Activated naive CD8-positive, alpha-beta T cell treated with anti-CD3 and anti-CD28 coated beads, Interleukin-2, amount 50 U/mL, for 16 hours (primary cell): ENCODE measurements around the gene ELL.
"Not testable (repeated sequence)": the region's sequence is repeated elsewhere in the genome, so short reads cannot be mapped to it uniquely, and the experiment has no call there.

ENCODE experiments used
- DNase-seq: peaks from one replicate; pipeline ENCODE4 v3.0.0-alpha.2; 2020; ENCODE audit warnings: low read depth, low spot score

ELL gene

GRCh38 chr19:18532168-18532890 is 10.5 kb upstream of the ELL start:
- DNase-seq, result no peak

GRCh38 chr19:18531485-18531884 is 9.6 kb upstream of the ELL start:
- no peak for DNase-seq

GRCh38 chr19:18529782-18530181 is 7.9 kb upstream of the ELL start:
- no peak for DNase-seq

DNA sequence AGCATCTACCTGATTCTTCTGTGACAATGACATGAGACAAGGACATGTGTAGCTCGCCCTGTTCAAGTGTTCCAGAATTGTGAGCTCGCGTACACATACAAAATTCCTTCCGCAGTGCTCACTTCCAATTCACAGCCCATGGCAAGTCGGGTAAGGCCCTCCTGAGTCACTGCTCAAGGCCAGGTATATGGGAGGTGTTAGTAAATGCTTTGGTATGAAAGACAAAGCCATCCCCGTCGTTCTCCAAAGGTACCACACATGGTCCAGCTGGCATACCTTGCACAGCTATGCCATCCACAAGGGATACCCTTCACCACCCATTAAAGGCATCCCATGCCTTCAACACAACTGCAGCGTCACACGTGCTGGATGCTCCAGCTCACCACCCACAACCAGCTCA is 4.4 kb upstream of the ELL start:
- DNase-seq, result no peak

DNA sequence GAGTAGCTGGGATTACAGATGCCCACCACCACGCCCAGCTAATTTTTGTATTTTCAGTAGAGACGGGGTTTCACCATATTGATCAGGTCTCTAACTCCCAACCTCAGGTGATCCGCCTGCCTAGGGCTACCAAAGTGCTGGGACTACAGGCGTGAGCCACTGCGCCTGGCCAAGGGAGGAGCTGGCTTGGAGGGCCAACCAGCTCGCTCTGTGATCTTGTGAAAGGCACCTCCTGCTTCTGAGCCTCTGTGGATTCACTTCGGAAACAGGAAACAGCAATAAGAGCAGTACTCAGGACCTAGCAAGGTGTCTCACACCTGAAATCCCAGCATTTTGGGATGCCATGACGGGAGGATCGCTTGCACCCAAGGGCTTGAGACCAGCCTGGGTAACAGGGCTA is 2.0 kb upstream of the ELL start:
- no peak for DNase-seq

GRCh38 chr19:18522862-18523440 is 1.1 kb upstream of the ELL start:
- DNase-seq, result not testable (repeated sequence)

DNA sequence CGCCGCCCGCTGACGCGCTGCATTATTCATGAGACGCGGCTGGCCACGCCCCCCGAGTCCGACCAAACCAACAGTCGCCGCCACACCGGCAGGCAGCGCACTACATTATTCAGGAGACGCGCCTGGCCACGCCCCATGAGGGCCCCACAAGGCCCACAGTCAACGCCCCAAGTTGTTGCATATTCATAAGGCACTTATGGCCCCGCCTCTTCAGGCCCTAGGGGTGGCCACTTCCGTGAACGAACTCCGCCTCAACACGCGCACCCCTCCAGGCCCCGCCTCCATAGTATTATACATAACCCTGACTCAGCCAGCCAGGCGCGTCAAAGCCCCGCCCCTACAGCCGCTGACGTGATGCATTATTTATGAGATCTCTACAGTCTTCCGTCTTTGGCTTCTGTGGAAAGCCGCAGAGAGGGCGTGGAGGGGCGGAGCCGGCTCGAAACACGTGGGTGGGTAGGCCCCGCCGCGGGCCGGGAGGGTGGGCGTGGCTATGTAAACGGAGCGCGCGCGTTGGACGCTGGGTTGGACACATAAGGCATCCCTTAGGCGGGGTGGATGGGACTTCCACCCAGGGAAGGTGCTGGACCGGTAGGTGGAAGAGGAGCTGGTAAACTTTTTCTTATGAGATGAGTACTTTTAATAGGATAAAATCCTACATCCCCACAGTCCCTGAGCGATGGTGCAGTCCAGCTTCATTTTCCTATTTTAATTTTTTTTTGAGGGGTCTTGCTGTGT is 423 bp upstream of the ELL start:
- DNase-seq, result peak; percentile 100

DNA sequence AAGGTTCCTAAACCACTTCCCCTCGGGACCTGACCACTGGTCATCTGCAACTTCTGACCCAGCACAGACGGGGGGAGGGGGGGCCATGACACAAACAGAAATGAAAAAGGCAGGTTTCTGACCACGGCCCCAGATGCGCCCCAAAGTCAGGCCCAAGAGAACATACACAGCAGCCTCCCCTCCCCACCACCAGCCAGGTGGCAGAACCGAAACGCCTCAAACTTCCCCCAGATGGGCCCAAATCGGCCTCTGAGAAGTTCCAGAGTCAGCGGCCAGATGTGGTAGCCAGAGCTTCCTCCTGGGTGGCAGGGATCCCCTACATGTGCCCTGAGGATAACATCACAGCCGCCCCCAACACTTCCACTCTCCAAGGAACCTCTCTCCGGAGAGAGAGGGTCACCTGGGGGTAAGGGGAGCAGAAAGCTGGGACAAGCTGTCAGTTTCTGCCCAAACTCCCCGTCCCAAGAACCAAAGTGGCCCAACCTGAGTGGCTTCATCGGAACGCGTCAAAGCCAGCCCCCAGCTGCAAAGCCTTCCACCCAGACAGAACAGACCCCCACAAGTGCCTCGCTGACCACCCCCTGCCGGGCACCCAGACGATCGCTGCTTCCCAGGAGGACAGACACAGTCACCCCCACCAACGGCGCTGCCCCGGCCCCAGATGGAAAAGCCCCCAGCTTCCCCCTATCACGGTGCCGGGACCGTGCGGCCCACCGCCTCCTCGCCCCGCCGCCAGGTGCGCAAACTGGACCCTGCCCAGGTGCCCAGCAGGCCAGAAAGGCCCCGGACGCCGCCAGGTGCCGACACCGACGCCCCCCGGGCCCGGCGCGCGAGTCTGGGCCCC is 800 bp downstream of the ELL start:
- no peak for DNase-seq

GRCh38 chr19:18519962-18520847 is 1.7 kb downstream of the ELL start:
- no peak for DNase-seq

DNA sequence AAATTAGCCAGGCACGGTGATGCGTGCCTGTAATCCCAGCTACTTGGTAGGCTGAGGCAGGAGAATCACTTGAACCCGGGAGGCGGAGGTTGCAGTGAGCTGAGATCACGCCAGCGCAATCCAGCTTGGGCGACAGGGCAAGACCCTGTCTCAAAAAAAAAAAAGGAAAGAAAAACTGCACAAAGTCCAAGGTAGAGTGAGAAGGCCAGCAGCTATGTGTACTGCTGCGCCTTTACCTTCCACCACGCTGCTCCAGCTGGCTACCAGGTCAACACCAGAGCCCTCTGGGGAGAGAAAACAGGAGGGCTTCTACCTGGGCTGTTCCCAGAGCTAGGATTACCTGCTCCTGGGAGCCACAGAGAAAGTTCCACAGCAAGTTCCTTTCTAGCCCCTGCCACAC is 3.2 kb downstream of the ELL start:
- DNase-seq, result no peak

DNA sequence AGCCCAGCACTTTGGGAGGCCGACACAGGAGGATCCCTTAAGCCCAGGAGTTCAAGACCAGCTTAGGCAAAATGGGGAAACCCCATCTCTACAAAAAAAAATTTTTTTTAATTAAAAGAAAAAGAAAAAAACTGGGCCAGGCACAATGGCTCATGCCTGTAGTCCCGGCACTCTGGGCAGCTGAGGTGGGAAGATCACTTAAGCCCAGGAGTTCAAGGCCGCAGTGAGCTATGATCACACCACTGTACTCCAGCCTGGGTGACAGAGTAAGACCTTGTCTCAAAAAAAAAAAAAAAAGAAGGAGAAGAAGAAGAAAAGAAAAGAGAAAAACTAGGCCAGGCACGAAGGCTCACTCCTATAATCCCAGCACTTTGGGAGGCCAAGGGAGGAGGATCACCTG is 4.3 kb downstream of the ELL start:
- no peak for DNase-seq

GRCh38 chr19:18515959-18516358 is 5.9 kb downstream of the ELL start:
- DNase-seq, result no peak

- no peak for DNase-seq
Measured at GRCh38 chr19:18514800-18515682, 6.8 kb downstream of the ELL start.

GRCh38 chr19:18513868-18514267 is 8.0 kb downstream of the ELL start:
- no peak for DNase-seq

DNA sequence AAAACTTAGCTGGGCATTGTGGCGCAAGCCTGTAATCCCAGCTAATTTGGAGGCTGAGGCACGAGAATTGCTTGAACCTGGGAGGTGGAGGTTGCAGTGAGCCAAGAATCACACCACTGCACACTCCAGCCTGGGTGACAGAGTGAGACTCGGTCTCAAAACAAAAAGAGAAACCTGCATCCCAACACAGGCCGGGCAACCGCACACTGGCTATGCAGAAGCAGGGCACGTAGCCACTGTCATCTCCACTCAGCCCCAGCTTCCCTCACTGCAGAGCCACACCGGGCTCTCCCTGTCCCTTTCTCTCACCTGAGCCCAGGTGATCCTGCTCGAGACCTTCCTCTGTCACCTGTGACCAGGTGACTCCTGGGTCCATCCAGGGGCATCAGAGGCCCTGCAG is 11.7 kb downstream of the ELL start:
- DNase-seq, result no peak

GRCh38 chr19:18508585-18508984 is 13.3 kb downstream of the ELL start:
- DNase-seq, result no peak

GRCh38 chr19:18507727-18508440 is 14.0 kb downstream of the ELL start:
- no peak for DNase-seq

DNA sequence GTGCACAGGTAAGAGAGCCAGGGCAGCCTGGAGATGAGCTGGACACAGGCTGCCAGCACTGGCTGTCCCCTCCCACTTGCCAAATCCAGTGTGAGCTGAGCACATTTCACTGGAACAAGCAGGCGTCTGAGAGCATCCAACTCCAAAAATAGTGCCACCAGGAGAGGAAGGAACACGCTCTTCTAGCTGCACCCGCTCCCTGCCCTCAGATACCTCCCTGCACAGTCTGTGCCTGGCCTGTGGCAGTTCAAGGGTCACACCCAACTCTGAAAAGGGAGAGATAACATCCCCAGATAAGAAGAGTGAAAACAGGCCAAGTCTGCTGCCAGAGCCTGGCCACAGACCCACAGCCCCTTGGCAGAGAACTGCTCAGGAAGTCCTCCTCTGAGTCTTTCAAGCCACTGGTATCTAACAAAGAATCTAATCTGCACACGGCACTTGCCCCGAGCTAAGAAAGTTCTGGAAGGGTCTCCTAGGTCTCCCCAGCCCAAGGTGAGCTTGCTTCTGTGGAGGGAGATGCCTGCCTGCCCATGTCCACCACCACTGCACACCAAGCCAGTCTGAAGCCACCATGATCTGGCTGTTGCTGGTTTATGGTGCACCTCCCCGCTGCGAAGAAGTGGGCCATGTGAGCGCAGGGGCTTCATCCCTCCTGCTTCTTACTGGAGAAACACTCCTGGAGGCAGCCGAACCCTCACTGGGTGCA is 14.7 kb downstream of the ELL start:
- DNase-seq, result no peak
